T1000 (cell line): ENCODE measurements around the gene ITPK1.

ENCODE experiments used
- DNase-seq: peaks from one replicate; lab custom pipeline; 2025; ENCODE audit warnings: mixed read lengths; lab: John Stamatoyannopoulos, UW

The ITPK1 gene

DNA sequence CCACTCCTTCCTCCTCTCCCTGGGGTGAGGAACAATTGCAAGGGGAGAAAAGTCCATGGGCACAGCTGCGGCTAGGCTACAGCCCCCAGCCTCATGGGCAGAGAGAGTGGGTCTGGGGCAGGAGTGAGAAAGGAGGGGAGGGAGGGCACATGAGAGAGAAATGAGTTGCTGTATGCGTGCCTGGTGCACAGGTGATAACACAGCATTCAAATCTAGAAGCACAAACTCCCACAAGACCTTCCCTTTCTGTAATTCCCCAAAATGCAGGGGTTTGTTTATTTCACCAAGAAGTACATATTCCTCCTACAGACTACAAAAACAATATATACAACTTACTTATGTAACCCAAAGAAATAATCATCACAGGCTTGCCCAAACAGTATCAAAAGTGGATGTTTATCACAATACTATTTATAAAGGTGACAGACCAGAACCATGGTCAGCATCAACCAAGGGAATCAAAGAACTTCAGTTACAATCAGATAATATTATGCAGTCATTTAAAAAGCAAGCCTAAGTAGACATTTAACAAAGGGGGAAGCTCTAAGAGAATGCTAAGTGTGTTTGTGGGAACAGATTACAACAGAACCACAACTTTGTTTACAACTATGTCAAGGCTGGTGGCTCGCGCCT lies 54.2 kb downstream of the ITPK1 start:
- no peak for DNase-seq

DNA sequence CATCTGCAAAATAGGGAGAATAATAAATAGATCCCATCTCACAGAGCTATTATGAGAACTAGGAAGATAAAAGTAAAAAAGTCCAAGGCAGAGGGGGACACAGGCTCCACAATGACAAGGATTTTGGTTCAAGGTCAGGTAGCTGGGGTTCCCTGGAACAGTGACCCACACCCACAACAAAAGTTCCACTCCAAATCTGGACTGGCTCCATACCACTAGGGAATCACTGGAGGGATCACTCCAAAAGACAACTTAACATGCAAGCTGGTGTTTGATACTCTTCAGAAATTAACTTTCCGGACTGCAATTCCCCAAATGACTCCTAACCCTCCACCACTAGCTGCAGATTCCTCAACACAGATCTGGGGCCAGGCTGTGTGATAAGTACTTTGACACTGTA lies 54.9 kb downstream of the ITPK1 start:
- no peak for DNase-seq

DNA sequence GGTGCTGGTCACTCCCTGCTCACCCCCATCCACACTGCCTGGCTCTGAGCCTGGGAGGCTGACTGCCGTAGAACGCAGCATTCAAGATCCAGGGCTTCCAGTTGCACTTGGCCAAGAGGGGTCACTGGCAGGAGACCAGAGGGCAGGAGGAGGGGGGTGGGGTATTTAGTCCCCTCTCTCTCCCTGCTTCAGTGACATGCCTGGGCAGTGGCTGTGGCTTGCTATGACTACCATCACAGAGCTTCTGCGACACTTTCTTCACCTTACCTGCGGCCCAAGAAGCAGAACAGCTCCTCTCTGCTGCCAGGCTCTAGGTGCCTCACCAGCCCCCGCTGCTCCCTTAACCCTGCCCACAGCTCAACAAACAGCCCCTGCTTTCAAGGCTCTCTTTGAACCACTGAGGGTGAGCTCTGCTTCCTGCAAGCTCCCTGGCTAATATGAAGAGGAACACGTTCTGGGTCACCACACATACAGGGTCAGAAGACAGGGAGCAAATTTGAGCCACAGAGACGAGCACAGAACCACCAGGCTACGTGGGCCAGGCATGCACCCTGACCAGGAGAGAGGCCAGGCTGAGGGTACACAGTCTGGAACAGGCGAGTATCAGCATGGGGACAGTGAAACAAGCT lies 55.7 kb downstream of the ITPK1 start:
- DNase-seq: no peak

DNA sequence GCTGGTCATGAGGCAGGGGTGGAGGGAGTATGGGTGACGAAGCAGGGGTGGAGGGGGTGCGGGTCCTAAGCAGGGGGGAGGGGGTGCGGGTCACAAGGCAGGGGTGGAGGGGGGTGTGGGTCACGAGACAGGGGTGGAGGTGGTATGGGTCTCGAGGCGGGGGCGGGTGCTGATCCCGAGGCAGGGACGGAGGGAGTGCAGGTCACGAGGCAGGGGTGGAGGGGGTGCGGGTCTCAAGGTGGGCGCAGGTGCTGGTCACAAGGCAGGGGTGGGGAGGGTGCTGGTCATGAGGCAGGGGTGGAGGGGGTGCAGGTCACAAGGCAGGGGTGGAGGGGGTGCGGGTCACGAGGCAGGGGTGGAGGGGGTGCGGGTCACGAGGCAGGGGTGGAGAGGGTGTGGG lies 56.5 kb downstream of the ITPK1 start:
- no peak for DNase-seq

DNA sequence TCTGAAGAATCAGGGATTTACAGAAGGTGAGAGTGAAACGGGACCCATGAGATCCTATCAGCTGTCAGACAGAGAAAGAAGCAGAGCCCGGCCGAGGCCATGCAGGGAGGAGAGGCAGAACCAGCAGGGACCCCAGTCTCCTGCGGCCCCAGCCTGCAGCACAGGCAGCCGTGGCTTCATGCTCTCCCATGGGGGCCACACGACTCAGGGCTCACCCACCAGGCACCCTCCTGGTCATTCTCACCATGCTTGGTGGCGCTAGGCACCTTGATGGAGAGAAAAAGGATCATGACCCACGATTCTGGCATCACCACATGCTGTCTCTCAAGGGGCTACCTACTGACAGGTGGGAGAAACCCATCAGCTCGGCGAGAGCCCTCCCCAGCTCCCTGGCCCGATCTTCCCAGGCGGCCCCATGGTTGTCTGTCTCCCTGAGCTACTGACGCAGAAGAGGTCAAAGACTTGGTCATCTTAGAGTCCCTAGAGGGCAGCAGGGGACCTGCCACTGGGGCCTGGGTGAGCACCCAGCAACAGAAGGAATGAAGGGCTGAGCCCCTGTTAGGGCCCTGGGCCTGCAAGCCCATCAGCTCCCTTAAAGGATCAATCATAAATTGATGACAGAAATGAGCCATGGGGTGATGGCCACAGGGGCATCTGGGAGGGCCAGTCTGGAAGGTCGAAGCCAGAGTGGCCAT lies 58.0 kb downstream of the ITPK1 start:
- DNase-seq: no peak

DNA sequence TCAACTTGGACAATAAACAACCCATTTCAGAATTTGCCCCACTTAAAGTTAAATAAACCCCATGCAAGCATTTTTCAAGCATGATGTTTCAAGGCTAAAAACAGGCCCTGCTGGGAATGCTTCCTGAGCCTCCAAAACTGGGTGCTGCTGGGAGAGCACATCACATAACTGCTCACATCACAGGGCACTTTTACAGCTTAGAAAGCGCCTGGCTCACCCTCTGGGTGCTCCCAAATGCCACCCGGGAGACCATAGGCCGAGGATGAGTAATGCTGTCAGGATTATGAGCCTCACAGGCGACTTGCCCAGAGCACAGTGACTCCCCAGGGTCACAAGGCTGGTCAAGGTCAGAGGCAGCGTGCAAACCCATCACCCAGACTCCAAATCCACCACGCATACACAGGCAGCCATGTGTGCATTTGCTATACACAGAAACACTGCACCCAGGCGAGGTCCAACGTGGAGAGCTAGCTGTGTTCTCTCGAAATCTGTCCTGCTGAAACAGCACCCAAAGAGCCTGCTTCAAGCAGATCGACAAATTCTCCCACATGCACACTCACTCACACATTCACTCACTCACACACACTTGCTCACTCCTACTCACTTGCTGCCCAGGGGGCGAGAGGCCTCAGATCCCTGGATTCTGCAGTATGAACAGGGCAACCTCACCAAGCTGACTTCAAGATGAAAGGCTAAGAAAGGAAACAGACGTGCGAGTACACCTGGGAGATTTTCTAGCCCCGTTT lies 58.7 kb downstream of the ITPK1 start:
- peak; percentile 29 for DNase-seq

DNA sequence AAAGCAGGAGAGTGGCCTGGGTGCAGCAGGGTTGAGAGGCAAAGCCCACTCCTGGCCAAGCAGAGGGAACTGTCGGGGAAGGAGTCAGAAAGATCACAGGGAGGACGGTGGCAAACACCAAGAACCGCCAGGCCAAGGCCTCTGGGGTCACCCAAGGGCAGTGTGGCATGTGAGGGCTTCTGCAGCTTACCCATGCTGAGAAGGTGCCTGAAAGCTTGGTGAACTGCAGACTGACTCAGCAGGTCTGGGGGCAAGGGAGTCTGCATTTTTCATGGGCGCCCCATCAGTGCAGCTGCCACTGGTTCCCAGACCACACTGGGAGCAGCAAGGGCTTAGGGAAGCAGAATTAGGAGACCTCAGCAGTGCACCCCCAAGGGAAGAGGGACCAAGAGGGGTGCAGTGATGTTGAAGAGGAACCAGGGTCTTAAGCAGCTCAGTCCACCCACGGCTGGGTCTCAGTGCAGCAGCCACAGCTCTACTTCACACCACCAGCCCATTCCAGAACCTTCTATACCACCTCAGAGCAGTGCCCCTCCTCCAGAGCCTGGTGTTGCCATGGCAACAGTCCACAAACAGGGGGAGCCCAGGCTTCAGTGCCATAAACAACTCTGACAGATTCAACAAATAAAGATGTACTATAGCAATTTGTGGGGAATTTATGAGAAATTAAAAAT lies 59.4 kb downstream of the ITPK1 start:
- peak; percentile 16 for DNase-seq

DNA sequence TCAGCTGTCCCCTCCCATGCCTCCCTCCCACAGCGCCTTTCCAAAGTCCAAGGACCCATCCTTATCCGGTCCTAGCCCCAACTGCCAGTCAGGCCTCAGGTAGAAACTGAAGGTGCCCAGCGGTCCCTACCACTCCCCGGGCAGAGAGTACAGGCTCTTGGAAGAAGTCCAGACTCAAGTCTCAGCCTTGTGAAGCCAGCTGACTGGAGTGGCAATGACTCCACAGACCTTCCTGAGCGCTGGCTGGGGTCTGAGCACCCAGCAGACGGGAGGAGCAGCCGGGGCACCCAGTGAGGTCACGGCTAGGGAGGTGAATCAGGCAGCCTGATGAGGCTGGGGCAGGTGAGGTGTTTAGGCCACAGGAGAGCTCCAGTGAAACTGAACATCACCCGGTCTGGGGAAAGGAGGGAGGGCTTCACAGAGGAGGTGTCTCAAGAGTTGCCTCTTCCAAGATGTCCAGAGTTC lies 60.0 kb downstream of the ITPK1 start:
- DNase-seq: no peak

DNA sequence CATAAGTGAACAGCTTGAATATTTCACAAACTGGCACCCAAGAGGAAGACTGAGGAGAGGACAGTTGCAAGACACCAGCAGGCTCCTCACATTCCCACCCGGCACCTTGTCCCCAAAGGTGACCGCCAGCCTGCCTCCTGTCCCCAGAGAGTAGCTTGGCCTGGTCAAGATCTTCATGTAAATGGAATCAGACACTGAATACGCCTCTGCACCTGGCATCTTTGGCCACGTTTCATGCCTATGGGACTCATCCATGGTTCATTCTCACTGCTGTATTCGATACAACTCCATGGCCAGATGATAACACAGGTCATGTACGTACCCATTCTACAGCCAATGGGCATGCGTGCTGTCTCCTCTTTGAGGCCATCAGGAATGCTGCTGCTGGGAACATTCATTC lies 60.8 kb downstream of the ITPK1 start:
- DNase-seq: no peak

DNA sequence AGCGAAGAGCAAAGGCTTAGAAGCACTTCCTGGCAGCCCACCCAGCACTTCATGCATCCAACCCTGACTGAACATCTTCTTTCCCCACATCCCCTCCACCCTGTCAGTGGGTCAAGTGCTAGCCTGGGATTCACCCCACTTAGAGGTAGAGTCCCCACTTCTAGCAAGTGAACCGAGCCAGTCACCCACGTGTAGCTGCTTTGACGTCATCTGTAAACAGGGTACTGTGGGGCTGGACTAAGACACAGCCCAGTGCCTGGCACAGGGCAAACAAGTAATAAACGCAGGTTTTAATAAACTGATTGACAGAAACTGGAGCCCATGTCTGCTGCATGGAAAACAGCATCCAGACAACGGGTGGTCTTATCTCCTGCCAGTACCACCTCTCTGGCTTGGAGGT lies 61.7 kb downstream of the ITPK1 start:
- no peak for DNase-seq

DNA sequence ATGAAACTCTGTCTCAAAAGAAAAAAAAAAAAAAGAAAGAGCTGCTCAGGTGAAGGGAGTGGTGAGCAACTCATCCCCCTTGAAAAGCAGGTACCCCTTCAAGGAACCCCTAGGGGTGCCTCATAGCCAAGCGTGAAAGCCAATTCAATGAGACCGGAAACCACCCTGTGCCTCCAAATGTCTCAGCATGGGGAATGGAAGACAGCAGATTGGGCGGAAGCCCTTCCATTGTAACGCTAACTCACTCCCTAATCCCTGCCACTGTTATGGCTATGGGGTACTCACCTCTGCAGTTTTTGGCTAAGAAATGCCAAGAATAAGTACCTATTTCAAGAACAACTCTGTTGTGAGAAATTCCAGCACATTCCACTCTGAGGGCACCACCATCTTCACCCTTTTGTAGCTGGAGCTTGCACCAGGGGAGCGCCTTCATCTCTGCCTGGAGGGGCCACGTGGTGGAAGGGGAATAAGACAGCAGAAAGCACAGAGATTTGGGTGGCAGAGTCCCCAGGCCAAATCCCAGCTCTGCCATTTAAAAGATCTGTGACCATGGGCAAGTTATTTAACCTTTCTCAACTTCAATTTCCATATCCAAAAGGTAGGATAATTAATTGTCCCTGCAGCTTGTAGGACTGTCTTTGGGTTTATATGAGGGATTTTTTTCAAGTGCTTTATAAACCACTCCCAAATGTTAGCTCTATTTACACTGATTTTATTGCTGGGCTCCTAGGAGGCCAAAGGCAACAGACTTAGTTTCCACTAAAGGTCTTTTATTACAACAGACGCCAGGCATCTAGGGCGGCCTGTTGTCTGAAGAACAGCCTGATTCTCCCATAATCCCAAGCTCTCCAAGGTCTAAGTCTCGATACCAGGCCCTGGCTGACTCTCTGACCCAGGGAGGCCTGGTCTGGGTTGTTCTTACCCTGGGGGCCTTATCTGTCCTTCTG lies 63.9 kb downstream of the ITPK1 start:
- no peak for DNase-seq

DNA sequence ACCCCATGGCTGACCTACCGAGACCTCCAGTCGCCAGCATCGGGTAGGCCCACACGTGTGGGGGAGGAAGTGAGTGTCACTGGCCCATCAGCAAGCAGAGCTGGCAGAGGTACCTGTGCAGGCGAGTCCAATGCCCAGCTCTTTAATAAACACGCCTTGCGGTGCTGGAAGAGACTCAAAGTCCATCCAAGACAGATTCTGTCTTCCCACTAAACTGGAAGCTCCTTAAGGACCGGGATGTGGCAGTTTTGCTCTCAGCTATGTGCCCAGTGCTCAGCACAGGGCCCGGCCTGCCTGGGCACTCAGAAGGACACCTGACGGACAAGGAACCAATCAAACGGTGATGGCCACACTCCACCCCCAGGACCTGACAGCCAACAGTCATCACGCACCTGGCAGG lies 65.0 kb downstream of the ITPK1 start:
- no peak for DNase-seq

DNA sequence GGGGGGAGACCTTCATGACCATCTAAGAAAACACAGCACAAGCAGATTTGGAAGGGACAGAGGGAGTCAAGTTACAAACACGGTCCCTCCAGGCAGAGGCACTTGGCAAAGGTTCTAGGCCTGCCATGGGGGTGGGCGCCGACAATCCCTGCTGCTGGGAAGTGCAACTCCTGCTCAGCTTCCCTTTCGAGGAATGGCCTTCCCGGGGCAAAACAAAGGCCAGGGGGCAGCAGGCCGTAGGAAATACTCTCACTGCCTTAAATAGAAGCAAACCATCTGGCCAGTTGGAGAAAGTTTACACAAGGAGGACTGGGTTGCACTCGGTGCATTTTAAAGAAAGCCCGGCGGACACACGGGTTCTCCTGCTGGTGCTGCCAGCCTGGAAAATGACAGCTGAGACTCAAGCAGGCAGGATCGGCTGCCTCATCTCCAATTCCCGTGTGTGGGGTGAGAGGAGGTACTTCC lies 65.8 kb downstream of the ITPK1 start:
- DNase-seq: no peak

DNA sequence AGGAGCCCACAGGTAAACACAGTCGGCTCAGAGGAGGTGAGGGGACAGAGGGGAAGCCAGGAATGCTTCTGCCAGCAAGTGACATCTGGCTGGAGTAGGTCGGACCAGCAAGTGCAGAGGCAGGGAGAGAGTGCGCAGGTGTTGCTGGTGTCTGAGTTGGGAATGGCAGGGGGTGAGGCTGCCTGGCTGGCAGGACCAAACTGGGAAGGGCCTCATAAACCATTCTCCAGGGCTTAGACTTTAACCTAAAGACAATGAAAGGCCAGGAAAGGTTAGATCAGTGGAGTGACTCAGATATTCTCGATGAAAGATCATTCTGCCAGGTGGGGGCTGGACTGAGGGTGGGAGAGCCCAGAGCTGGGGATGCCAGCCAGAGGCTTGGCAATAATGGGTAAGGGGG lies 66.4 kb downstream of the ITPK1 start:
- DNase-seq: no peak

DNA sequence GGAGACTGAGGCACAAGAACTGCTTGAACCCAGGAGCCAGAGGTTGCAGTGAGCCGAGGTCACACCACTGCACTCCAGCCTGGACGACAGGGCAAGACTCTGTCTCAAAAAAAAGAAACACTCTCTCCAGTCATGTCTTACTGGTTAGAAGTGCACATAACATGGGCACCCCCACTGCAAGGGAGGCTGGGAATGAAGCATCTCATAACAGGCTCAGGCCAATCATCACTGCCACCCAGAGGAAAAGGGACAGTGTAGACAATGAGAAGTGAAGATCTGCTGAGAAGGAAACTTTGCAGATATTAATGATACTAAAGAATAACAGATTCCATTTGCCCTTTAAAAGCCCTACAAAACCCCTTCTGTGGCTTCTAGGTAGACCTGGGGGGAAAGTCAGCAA lies 66.9 kb downstream of the ITPK1 start:
- DNase-seq: no peak

DNA sequence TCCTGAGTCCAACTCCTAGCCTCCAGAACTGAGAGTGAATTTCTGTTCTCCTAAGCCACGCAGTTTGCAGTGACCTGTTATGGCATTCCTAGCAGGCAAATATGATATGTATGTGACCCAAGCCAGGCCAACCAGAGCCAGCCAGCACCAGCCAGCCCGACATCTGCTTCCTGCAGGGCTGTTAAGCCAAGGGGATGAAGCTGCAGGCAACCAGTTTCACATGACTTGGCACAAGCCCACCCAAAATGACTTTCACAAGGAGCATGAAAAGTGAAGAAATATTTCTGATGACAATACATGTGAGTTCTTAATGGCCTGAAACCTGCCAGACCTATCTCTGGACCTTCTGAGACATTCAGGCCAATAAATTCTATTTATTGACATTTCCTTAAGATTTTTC lies 68.1 kb downstream of the ITPK1 start:
- no peak for DNase-seq

DNA sequence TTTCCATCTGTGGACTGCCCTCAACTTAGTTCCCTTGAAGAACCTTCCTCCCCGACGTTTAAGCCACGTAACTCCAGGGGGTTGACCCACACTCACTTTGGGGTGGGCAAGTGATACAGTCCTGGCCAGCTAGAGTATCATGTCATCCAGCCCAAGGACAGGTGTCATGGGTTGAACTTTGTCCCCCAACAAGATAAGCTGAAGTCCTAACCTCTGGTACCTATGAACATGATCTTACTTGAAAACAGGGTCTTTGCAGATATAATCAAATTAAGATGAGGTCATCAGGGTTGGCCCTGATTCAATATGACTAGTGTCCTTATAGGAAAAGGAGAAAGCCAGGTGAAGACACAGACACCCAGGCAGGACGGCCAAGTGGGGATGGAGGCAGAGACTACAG lies 68.6 kb downstream of the ITPK1 start:
- no peak for DNase-seq

DNA sequence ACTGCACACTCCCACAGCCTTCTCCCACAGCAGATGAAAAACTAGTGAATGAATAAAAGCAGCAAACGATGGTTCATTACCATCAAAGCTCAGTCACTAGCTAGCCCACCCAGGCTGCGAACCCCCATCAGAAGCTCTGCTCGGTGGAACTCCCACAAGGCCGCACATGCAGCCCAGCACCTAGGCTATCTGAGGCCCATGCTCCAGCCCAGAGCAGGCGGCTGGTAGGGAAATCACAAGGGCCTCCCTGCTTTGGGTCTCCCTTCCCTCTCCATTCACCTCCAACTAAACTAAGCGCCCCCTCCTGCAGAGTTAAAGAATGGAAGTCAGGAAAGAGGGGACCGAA lies 69.0 kb downstream of the ITPK1 start:
- DNase-seq: no peak

DNA sequence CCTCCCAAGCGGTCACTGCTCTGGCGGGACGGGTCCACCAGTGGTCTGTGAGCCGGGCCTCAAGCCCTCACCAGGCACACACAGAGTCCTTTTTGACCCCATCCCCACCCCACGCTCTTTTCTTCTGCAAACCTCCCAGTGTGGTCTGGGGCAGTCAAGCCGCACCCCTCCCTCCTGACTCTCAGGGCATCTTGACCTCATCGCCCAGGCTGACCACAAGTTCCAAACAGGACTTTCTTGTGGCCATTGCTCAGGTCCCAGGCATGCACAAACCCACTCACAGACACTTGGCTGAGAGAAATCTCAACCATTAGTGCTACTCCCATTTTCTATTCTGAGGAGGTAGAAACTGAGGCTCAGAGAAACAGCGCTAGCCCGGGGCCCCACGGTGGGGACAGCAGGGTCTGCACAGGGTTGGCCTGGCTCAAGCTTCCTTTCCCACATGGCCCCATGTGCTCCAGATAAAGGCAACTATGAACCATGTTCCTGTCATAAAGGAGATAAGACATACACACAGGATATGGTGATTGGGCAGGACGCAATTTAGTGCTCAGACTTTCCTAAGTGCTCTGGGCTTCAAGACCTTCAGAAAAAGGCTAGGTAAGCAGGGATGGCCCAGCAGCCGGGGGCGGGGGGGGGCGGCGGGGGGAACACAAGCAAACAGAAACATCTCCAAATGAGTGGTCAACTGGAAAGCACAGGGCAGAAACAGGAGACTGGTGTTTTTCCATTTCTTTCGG lies 69.6 kb downstream of the ITPK1 start:
- DNase-seq: no peak

DNA sequence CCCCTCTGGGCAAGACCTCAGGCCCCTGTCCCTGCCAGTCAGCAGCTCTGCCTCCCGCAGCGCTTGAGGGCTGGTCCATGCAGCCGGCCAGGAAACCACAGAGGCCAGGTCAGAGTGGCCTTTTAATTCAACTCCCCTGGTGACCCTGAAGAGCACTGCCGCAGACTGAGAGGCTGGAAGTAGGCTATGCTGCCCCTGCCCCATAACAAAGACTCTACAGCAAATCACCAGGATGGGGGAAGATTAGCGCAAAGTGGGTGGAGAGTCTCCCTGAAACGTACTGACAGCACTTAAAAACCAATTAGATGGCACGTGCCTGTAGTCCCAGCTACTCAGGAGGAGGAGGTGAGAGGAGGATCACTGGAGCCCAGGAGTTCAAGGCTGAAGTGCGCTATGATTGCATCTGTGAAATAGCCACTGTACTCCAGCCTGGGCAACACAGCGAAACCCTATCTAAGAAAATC lies 70.5 kb downstream of the ITPK1 start:
- no peak for DNase-seq
